ENCODE measurements around the gene ADCY5. TPM values are rescaled to one million over a fixed set of nuclear protein-coding genes. Genes with fewer than 3 reads are reported as not detected.

Gene ADCY5
- total and polyA plus RNA-seq, 4 donors = 29.5 to 56.7 (median 41.7) TPM

- WGBS (ENCODE audit: insufficient coverage) = 83% methylated on average over 3 of the region's 6 CpGs
These were observed 138.1 kb downstream of the ADCY5 start for GRCh38 chr3:123310741-123311140.

GRCh38 chr3:123310186-123310585, 138.7 kb downstream of the ADCY5 start:
- Histone ChIP-seq H3K36me3 (ENCODE audit: control insufficient read depth, insufficient read depth, low read length) (peaks cover 32% of the 10 kb centered on the region), H3K4me1 (ENCODE audit: control insufficient read depth, insufficient read depth, low read length) (peaks cover 3% of the 10 kb centered on the region), H3K4me3 (ENCODE audit: low read depth, low read length) (no peak overlapping the region), H3K9me3 (ENCODE audit: control insufficient read depth, insufficient read depth, low read length) (no peaks in the 10 kb centered on the region), H3K27ac (ENCODE audit: low read depth, low read length) (no peak overlapping the region), H3K27me3 (ENCODE audit: control insufficient read depth, insufficient read depth, low read length) (no peaks in the 10 kb centered on the region)
- whole genome bisulfite sequencing (ENCODE audit: insufficient coverage) = 93% methylated on average over 7 of the region's 8 CpGs
- DNase-seq (ENCODE audit: low read depth in 4 of 6, low spot score in 6 of 6) = no peak

More at GRCh38 chr3:123310741-123311140, 138.1 kb downstream of the ADCY5 start:
- H3K27me3 ChIP-seq (ENCODE audit: control insufficient read depth, insufficient read depth, low read length) = no peaks in the 10 kb centered on the region
- no peak overlapping the region for H3K27ac ChIP-seq (ENCODE audit: low read depth, low read length)
- H3K36me3 ChIP-seq (ENCODE audit: control insufficient read depth, insufficient read depth, low read length) = peaks cover 34% of the 10 kb centered on the region
- H3K4me3 ChIP-seq (ENCODE audit: low read depth, low read length) = no peak overlapping the region
- no peaks in the 10 kb centered on the region for H3K9me3 ChIP-seq (ENCODE audit: control insufficient read depth, insufficient read depth, low read length)
- peaks cover 3% of the 10 kb centered on the region for H3K4me1 ChIP-seq (ENCODE audit: control insufficient read depth, insufficient read depth, low read length)
- DNase-seq (ENCODE audit: low read depth in 4 of 6, low spot score in 6 of 6) = no peak

- no peak overlapping the region for H3K27ac ChIP-seq (ENCODE audit: low read depth, low read length)
- H3K4me3 ChIP-seq (ENCODE audit: low read depth, low read length) = no peak overlapping the region
- H3K27me3 ChIP-seq (ENCODE audit: control insufficient read depth, insufficient read depth, low read length) = no peaks in the 10 kb centered on the region
- no peaks in the 10 kb centered on the region for H3K9me3 ChIP-seq (ENCODE audit: control insufficient read depth, insufficient read depth, low read length)
- peaks cover 34% of the 10 kb centered on the region for H3K36me3 ChIP-seq (ENCODE audit: control insufficient read depth, insufficient read depth, low read length)
- DNase-seq (ENCODE audit: low read depth in 4 of 6, low spot score in 6 of 6) = no peak
- WGBS (ENCODE audit: insufficient coverage) = no CpG with 5 or more reads among the region's 5 CpGs
- H3K4me1 ChIP-seq (ENCODE audit: control insufficient read depth, insufficient read depth, low read length) = no peaks in the 10 kb centered on the region
These were observed 141.8 kb downstream of the ADCY5 start for GRCh38 chr3:123307064-123307463.

- no peak for DNase-seq (ENCODE audit: low read depth in 4 of 6, low spot score in 6 of 6)
- WGBS (ENCODE audit: insufficient coverage) = no CpG with 5 or more reads among the region's 2 CpGs
- no peak overlapping the region for H3K27ac ChIP-seq (ENCODE audit: low read depth, low read length)
- H3K4me1 ChIP-seq (ENCODE audit: control insufficient read depth, insufficient read depth, low read length) = no peaks in the 10 kb centered on the region
- H3K27me3 ChIP-seq (ENCODE audit: control insufficient read depth, insufficient read depth, low read length) = no peaks in the 10 kb centered on the region
- no peak overlapping the region for H3K4me3 ChIP-seq (ENCODE audit: low read depth, low read length)
- H3K36me3 ChIP-seq (ENCODE audit: control insufficient read depth, insufficient read depth, low read length) = peaks cover 48% of the 10 kb centered on the region
- H3K9me3 ChIP-seq (ENCODE audit: control insufficient read depth, insufficient read depth, low read length) = no peaks in the 10 kb centered on the region
These were observed 143.7 kb downstream of the ADCY5 start for GRCh38 chr3:123305192-123305591.

- Histone ChIP-seq H3K4me1 (ENCODE audit: control insufficient read depth, insufficient read depth, low read length) (no peaks in the 10 kb centered on the region), H3K36me3 (ENCODE audit: control insufficient read depth, insufficient read depth, low read length) (peaks cover 53% of the 10 kb centered on the region), H3K27me3 (ENCODE audit: control insufficient read depth, insufficient read depth, low read length) (no peaks in the 10 kb centered on the region), H3K27ac (ENCODE audit: low read depth, low read length) (no peak overlapping the region), H3K9me3 (ENCODE audit: control insufficient read depth, insufficient read depth, low read length) (no peaks in the 10 kb centered on the region), H3K4me3 (ENCODE audit: low read depth, low read length) (no peak overlapping the region)
- WGBS (ENCODE audit: insufficient coverage) = 90% methylated on average over 15 of the region's 15 CpGs
- no peak for DNase-seq (ENCODE audit: low read depth in 4 of 6, low spot score in 6 of 6)
These were observed 144.8 kb downstream of the ADCY5 start for GRCh38 chr3:123303976-123304560.

- H3K4me1 ChIP-seq (ENCODE audit: control insufficient read depth, insufficient read depth, low read length) = no peaks in the 10 kb centered on the region
- WGBS (ENCODE audit: insufficient coverage) = 92% methylated on average over 14 of the region's 14 CpGs
- no peak for DNase-seq (ENCODE audit: low read depth in 4 of 6, low spot score in 6 of 6)
- no peaks in the 10 kb centered on the region for H3K9me3 ChIP-seq (ENCODE audit: control insufficient read depth, insufficient read depth, low read length)
- H3K27me3 ChIP-seq (ENCODE audit: control insufficient read depth, insufficient read depth, low read length) = no peaks in the 10 kb centered on the region
- H3K27ac ChIP-seq (ENCODE audit: low read depth, low read length) = no peak overlapping the region
- peaks cover 53% of the 10 kb centered on the region for H3K36me3 ChIP-seq (ENCODE audit: control insufficient read depth, insufficient read depth, low read length)
- H3K4me3 ChIP-seq (ENCODE audit: low read depth, low read length) = no peak overlapping the region
These were observed 145.9 kb downstream of the ADCY5 start for GRCh38 chr3:123302961-123303360.

GRCh38 chr3:123301331-123302184, 147.3 kb downstream of the ADCY5 start:
- no peaks in the 10 kb centered on the region for H3K4me1 ChIP-seq (ENCODE audit: control insufficient read depth, insufficient read depth, low read length)
- H3K36me3 ChIP-seq (ENCODE audit: control insufficient read depth, insufficient read depth, low read length) = peaks cover 64% of the 10 kb centered on the region
- 80% methylated on average over 3 of the region's 4 CpGs for WGBS (ENCODE audit: insufficient coverage)
- no peaks in the 10 kb centered on the region for H3K27me3 ChIP-seq (ENCODE audit: control insufficient read depth, insufficient read depth, low read length)
- no peak overlapping the region for H3K4me3 ChIP-seq (ENCODE audit: low read depth, low read length)
- H3K27ac ChIP-seq (ENCODE audit: low read depth, low read length) = no peak overlapping the region
- H3K9me3 ChIP-seq (ENCODE audit: control insufficient read depth, insufficient read depth, low read length) = no peaks in the 10 kb centered on the region
- no peak for DNase-seq (ENCODE audit: low read depth in 4 of 6, low spot score in 6 of 6)

- Histone ChIP-seq H3K36me3 (ENCODE audit: control insufficient read depth, insufficient read depth, low read length) (peaks cover 68% of the 10 kb centered on the region), H3K27ac (ENCODE audit: low read depth, low read length) (no peak overlapping the region), H3K27me3 (ENCODE audit: control insufficient read depth, insufficient read depth, low read length) (no peaks in the 10 kb centered on the region), H3K4me1 (ENCODE audit: control insufficient read depth, insufficient read depth, low read length) (no peaks in the 10 kb centered on the region), H3K9me3 (ENCODE audit: control insufficient read depth, insufficient read depth, low read length) (no peaks in the 10 kb centered on the region), H3K4me3 (ENCODE audit: low read depth, low read length) (no peak overlapping the region)
- no peak for DNase-seq (ENCODE audit: low read depth in 4 of 6, low spot score in 6 of 6)
- 80% methylated on average over 8 of the region's 8 CpGs for WGBS (ENCODE audit: insufficient coverage)
These were observed 148.3 kb downstream of the ADCY5 start for GRCh38 chr3:123300583-123300982.

- Histone ChIP-seq H3K4me3 (ENCODE audit: low read depth, low read length) (no peak overlapping the region), H3K36me3 (ENCODE audit: control insufficient read depth, insufficient read depth, low read length) (peaks cover 73% of the 10 kb centered on the region), H3K27ac (ENCODE audit: low read depth, low read length) (no peak overlapping the region), H3K27me3 (ENCODE audit: control insufficient read depth, insufficient read depth, low read length) (no peaks in the 10 kb centered on the region), H3K4me1 (ENCODE audit: control insufficient read depth, insufficient read depth, low read length) (no peaks in the 10 kb centered on the region), H3K9me3 (ENCODE audit: control insufficient read depth, insufficient read depth, low read length) (no peaks in the 10 kb centered on the region)
- no peak for DNase-seq (ENCODE audit: low read depth in 4 of 6, low spot score in 6 of 6)
- 94% methylated on average over 16 of the region's 16 CpGs for WGBS (ENCODE audit: insufficient coverage)
These were observed 148.8 kb downstream of the ADCY5 start for GRCh38 chr3:123300056-123300455.

- peaks cover 74% of the 10 kb centered on the region for H3K36me3 ChIP-seq (ENCODE audit: control insufficient read depth, insufficient read depth, low read length)
- no peak for DNase-seq (ENCODE audit: low read depth in 4 of 6, low spot score in 6 of 6)
- no peak overlapping the region for H3K4me3 ChIP-seq (ENCODE audit: low read depth, low read length)
- no peaks in the 10 kb centered on the region for H3K27me3 ChIP-seq (ENCODE audit: control insufficient read depth, insufficient read depth, low read length)
- no peak overlapping the region for H3K27ac ChIP-seq (ENCODE audit: low read depth, low read length)
- no peaks in the 10 kb centered on the region for H3K9me3 ChIP-seq (ENCODE audit: control insufficient read depth, insufficient read depth, low read length)
- no peaks in the 10 kb centered on the region for H3K4me1 ChIP-seq (ENCODE audit: control insufficient read depth, insufficient read depth, low read length)
- WGBS (ENCODE audit: insufficient coverage) = 97% methylated on average over 8 of the region's 8 CpGs
These were observed 149.3 kb downstream of the ADCY5 start for GRCh38 chr3:123299581-123299980.

All from spinal cord (tissue), 10 donors.